ENCODE data around the gene AK8.
"Not testable (repeated sequence)": the region's sequence is repeated elsewhere in the genome, so short reads cannot be mapped to it uniquely, and the experiment has no call there.

AK8 gene

DNA sequence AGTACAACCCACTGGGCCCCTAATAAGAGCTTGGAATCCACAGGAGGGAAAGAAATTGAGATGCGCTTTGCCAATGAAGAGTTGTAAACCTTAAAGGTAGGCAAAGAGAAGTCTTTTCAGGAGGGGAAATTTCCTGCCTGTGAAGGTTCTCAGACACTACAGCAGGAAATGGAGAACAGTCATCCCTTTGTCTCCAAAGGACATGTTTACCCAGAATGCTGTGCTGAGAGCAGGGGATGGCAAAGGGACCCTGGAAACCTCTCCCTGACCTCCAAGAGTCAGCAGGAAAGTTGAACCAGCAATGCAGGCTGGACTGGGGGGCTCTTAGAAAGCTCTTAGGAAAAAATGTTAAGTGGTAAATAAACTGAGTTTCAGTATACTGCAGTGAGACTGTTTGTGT is 103.2 kb downstream of the AK8 start:
- no peak for DNase-seq (ENCODE audit: low read depth in 2 of 2, low spot score in 1 of 2)

- no peak for DNase-seq (ENCODE audit: low read depth in 2 of 2, low spot score in 1 of 2)
Measured at GRCh38 chr9:132773764-132774339, 104.2 kb downstream of the AK8 start.

GRCh38 chr9:132773093-132773492 is 105.0 kb downstream of the AK8 start:
- DNase-seq (ENCODE audit: low read depth in 2 of 2, low spot score in 1 of 2): no peak

- DNase-seq (ENCODE audit: low read depth in 2 of 2, low spot score in 1 of 2): not testable (repeated sequence)
Measured at GRCh38 chr9:132771752-132772151, 106.3 kb downstream of the AK8 start.

- no peak for DNase-seq (ENCODE audit: low read depth in 2 of 2, low spot score in 1 of 2)
Measured at GRCh38 chr9:132770770-132771310, 107.2 kb downstream of the AK8 start.

- peak; percentile 20 to 27 for DNase-seq (ENCODE audit: low read depth in 2 of 2, low spot score in 1 of 2)
Measured at GRCh38 chr9:132769906-132770769, 107.9 kb downstream of the AK8 start.

DNA sequence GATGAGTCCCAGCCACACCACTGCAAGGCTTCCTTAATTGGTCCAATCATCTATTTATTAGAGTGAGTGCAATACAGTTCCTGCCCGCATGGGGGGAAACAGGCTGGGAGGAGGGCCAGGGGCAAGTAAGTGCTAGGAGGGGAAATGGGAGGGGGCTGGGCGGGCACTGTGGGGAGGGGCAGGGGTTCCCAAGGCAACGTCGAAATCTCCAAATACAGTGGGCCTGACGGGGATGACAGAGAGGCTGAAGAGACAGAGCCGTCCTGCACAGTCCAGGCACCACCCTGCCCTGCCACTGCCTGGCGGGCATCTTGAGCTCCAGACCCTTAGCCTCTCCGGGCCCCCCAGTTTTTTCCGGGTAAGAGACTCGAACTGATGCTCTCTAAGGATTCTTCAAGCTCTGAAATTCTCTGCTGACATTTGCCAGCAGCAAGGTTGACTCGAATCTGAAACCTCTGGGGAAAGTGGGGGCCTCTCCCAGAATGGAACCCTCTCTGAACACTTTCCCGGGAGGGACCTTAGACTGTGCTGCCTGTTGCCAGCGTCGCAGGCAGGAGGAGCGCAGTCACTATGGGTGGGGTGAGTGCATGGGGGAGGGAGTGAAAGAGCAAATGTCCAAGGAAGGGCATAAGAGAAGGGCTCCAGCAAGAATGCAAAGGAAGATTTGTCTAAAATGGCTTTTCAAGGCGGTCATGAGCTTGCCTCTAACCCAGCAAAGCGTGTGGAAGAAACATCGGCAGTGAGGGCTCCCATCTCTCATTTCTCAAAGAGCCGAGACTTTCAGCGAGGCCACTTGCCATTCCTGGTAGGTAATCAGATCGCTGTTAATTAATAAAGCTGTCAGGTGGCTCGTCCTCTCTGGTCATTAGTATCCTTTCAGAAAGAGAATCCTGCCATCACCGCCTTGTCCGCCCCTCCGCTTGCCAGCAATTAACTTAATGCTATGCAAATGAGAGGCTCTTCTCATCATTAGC is 108.9 kb downstream of the AK8 start:
- peak; percentile 14 to 27 for DNase-seq (ENCODE audit: low read depth in 2 of 2, low spot score in 1 of 2)

GRCh38 chr9:132763574-132763973 is 114.5 kb downstream of the AK8 start:
- DNase-seq (ENCODE audit: low read depth in 2 of 2, low spot score in 1 of 2): no peak

DNA sequence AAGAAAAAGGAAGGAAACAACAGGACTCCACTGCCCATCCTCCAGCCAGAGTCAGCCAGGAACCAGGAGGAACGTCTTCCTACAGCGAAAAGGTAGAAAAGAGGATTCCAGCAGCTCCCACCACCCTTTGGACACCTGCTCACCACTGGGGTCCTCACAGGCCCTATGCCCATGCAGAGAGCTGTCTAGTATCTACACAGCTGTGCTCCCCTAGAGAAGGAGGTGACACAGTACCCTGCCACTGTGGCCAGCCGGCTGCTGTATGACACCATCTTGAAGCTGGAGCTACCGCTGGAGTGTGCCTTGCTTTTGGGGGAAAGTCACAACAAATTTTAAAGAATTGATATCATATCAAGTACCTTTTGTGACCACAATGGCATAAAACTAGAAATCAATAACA is 115.2 kb downstream of the AK8 start:
- DNase-seq (ENCODE audit: low read depth in 2 of 2, low spot score in 1 of 2): no peak

- no peak for DNase-seq (ENCODE audit: low read depth in 2 of 2, low spot score in 1 of 2)
Measured at GRCh38 chr9:132761602-132762001, 116.5 kb downstream of the AK8 start.

GRCh38 chr9:132760057-132760456 is 118.0 kb downstream of the AK8 start:
- DNase-seq (ENCODE audit: low read depth in 2 of 2, low spot score in 1 of 2): no peak

DNA sequence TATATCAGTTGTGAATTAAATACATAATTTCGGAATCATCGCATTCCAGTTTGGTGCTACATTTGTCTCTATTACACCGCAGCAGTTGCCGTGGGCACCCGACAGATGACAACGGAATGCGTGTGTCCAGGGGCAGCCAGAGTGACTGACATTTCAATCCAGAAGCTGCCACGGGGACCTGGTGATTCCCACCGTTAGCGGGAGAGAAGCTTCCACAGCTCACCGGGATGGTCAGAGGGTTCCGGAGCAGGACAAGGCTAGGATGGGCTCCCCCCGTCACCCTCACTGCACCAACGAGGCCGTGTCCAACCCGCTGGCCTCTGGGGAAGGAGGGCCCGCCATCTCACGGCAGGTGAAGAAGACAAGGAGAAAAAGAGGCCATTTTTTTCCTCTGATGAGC is 121.1 kb downstream of the AK8 start:
- no peak for DNase-seq (ENCODE audit: low read depth in 2 of 2, low spot score in 1 of 2)

DNA sequence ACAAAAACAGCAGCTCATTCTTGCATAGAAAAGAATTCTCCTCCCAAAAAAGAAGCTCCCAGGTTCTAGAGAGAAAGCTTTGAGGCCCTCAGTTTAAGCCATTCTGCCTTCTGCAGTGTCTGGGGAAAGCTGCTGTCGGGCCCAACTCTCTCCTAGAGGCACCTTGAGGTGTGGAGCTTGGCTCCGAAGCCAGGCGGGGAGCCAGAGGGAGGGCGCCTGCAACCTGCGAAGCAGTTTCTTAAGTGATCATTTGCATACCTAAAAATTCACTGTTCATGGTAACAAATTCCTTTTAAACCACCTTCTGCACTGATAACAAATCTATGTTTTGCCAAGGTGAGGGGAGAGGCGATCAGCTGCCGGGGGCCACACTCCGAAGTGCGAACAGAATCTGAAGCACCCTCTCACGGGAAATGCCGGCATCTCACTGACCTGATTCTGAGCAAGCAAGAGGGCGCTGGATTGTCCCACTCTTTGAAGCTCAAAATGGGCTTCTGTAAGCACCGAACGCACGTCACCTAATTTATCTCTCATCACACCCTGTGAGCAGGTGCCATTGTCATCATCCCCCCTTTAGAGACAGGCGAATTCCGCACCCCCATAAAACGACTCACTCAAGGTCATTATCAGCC is 121.8 kb downstream of the AK8 start:
- DNase-seq (ENCODE audit: low read depth in 2 of 2, low spot score in 1 of 2): no peak

DNA sequence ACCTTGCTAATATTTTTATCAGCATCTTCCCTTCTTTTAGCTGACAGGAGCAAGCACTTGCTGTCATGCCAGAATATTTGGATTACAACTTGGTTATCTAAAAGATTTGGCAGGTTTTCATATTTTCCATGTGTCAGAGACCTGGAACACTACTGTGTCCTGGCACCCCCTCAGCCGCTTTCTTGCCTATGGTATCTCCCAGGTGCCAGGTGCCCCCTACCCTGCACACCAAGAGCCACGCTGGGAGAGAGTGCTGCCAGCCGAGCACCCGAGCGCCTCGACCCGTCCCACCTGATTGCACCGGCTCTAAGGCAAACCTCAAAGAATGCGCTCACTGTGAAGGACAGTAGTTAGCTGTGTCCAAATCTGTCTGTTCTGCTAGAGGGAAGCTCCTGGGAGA is 123.0 kb downstream of the AK8 start:
- no peak for DNase-seq (ENCODE audit: low read depth in 2 of 2, low spot score in 1 of 2)

DNA sequence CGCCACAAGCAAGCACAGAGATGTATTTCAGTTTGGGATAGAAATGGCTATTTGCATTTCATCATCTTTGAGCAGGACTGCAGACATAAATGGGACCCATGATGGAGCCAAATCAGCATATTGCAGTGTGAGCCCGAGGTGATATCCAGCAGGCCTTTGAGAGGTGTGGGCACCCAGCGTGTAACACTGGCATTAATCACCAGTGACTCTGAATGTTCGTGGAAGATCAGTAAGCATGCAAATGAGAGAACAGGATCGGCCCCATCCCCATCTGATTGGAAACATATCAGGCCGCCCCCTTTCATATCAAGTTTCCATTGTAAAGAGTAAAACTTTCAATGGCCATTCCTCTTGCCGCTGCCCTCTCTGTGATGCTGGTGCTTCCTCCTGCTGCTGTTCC is 123.8 kb downstream of the AK8 start:
- no peak for DNase-seq (ENCODE audit: low read depth in 2 of 2, low spot score in 1 of 2)

GRCh38 chr9:132753593-132753880 is 124.5 kb downstream of the AK8 start:
- DNase-seq (ENCODE audit: low read depth in 2 of 2, low spot score in 1 of 2): no peak

DNA sequence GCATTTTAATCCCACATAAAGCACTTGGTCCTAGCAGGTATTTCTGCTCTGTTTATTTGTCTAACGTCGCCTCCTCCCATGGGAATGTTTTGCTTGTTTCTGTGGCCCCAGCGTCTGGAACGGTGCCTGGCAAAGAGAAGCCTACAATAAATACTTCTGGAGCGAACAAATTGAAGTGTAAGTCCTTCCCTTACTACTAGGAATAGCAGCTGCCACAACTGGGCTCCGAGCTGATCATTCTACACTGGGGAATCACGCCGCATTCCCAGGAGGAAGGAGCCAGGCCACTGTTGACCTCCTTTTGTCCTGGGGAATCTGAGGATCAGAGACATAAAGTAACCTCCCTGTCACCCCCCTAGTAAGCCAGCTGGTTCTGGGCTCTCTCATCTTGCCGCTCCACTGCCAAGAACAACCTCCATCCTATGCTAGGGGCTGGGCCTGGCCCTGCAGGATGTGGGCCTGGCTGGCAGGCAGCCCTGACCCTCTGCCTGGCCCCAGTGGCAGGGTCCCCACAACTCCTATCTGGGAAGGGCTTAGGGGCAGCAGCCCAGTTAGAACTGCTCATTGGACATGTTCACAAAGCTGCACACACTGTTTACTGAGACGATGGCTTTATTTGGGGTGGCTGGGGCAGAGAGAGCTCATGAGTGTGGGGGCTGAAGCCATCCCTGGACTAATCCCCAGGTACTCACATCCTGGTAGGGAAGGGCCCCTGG is 125.0 kb downstream of the AK8 start:
- DNase-seq (ENCODE audit: low read depth in 2 of 2, low spot score in 1 of 2): no peak

DNA sequence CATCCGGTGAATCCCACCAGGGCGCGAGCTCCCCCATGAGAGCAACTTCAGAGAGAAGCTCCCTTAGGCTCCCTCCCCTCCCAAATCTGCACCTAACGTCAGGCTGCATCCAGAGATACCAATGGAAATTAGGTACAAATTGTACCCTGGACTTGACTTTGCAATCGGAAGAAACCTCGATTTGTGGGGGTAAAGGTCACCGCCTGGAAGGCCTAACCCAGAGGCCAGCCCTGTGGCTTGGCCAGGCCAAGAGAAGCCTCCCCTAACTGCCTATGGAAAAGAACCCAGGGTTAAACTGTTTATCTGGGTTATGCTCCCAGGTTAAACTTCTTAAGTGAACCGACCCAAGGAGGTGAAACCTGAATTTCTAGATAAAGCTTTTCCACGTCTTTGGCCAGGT is 127.4 kb downstream of the AK8 start:
- no peak for DNase-seq (ENCODE audit: low read depth in 2 of 2, low spot score in 1 of 2)

- no peak for DNase-seq (ENCODE audit: low read depth in 2 of 2, low spot score in 1 of 2)
Measured at GRCh38 chr9:132749306-132749705, 128.8 kb downstream of the AK8 start.

DNA sequence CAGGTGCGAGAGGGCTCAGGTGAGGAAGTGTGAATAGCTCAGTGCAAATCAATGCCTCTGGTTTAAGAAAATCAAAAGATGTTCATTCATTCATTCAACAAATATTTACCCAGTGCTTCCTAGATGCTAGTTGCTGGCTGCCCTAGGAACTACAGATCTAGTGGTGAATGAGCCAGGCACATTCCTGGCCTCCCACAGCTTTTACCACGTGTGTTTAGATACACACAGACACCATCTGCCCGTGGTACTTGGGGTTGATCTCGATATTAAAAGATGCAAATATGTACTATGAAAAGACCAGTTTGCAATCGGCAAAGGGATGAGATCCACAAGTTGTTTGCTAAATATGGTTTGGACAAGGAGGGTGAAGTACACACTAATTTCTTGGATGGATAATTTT is 129.6 kb downstream of the AK8 start:
- no peak for DNase-seq (ENCODE audit: low read depth in 2 of 2, low spot score in 1 of 2)
